ENCODE results near the gene GRHL1.

The GRHL1 gene

GRCh38 chr2:10002681-10003080 lies 51.2 kb downstream of the GRHL1 start:
- H3K79me1 ChIP-seq (ENCODE audit: low read length), result no peaks in the 10 kb centered on the region
- H3K36me3 ChIP-seq (ENCODE audit: control insufficient read depth in 1 of 2, insufficient read depth in 2 of 2, low read length in 2 of 2), result peaks cover 36 to 38% of the 10 kb centered on the region in 2 experiments
- H3K4me1 ChIP-seq (ENCODE audit: control insufficient read depth in 1 of 2, insufficient read depth in 2 of 2, low read length in 2 of 2), result peaks cover 5 to 10% of the 10 kb centered on the region in 2 experiments
- no peak overlapping the region for H2BK120ac ChIP-seq (ENCODE audit: insufficient read depth, low read length, poor library complexity)
- no peaks in the 10 kb centered on the region for H3K27me3 ChIP-seq (ENCODE audit: insufficient read depth, low read length)
- WGBS (ENCODE audit: extremely low coverage, insufficient coverage, insufficient read length), result no CpG with 5 or more reads among the region's 9 CpGs
- no peak overlapping the region for H4K12ac ChIP-seq (ENCODE audit: low read depth, low read length)
- H2BK12ac ChIP-seq (ENCODE audit: low read length), result no peak overlapping the region
- no peak for DNase-seq
- H3K4me3 ChIP-seq (ENCODE audit: low read depth, low read length), result no peak overlapping the region
- H3K23ac ChIP-seq (ENCODE audit: low read length), result no peak overlapping the region
- no peak overlapping the region for H3K18ac ChIP-seq (ENCODE audit: low read length)
- no peak overlapping the region for H4K8ac ChIP-seq (ENCODE audit: low read depth, low read length)
- H2AFZ ChIP-seq (ENCODE audit: insufficient read depth, low read length, poor library complexity), result no peak overlapping the region
- H3K79me2 ChIP-seq (ENCODE audit: control insufficient read depth, insufficient read depth, low read length, poor library complexity), result no peaks in the 10 kb centered on the region
- H3K9me3 ChIP-seq (ENCODE audit: insufficient read depth, low read depth, low read length), result no peaks in the 10 kb centered on the region
- no peak overlapping the region for H2AK5ac ChIP-seq (ENCODE audit: low read length)
- H3K4ac ChIP-seq (ENCODE audit: low read depth, low read length), result no peak overlapping the region
- H3K9ac ChIP-seq (ENCODE audit: low read length), result no peak overlapping the region
- H4K91ac ChIP-seq (ENCODE audit: low read depth, low read length), result no peak overlapping the region
- H3K14ac ChIP-seq (ENCODE audit: low read length), result no peak overlapping the region
- no peak overlapping the region for H2BK5ac ChIP-seq (ENCODE audit: low read depth, low read length, poor library complexity)
- H3K27ac ChIP-seq (ENCODE audit: low read depth, low read length), result no peak overlapping the region
- no peak overlapping the region for H3K4me2 ChIP-seq (ENCODE audit: low read length)

GRCh38 chr2:10003206-10004125 lies 52.0 kb downstream of the GRHL1 start:
- Histone ChIP-seq H4K12ac (ENCODE audit: low read depth, low read length) (no peak overlapping the region), H3K27ac (ENCODE audit: low read depth, low read length) (no peak overlapping the region), H3K4ac (ENCODE audit: low read depth, low read length) (no peak overlapping the region), H3K4me2 (ENCODE audit: low read length) (no peak overlapping the region), H4K91ac (ENCODE audit: low read depth, low read length) (no peak overlapping the region), H3K18ac (ENCODE audit: low read length) (no peak overlapping the region), H2BK12ac (ENCODE audit: low read length) (no peak overlapping the region), H2BK5ac (ENCODE audit: low read depth, low read length, poor library complexity) (no peak overlapping the region), H3K14ac (ENCODE audit: low read length) (no peak overlapping the region), H3K23ac (ENCODE audit: low read length) (no peak overlapping the region), H3K36me3 (ENCODE audit: control insufficient read depth in 1 of 2, insufficient read depth in 2 of 2, low read length in 2 of 2) (peaks cover 32 to 34% of the 10 kb centered on the region in 2 experiments), H2AFZ (ENCODE audit: insufficient read depth, low read length, poor library complexity) (no peak overlapping the region), H3K9ac (ENCODE audit: low read length) (no peak overlapping the region), H2AK5ac (ENCODE audit: low read length) (no peak overlapping the region), H4K8ac (ENCODE audit: low read depth, low read length) (no peak overlapping the region), H3K79me1 (ENCODE audit: low read length) (no peaks in the 10 kb centered on the region), H3K79me2 (ENCODE audit: control insufficient read depth, insufficient read depth, low read length, poor library complexity) (no peaks in the 10 kb centered on the region), H3K9me3 (ENCODE audit: insufficient read depth, low read depth, low read length) (no peaks in the 10 kb centered on the region), H3K27me3 (ENCODE audit: insufficient read depth, low read length) (no peaks in the 10 kb centered on the region), H2BK120ac (ENCODE audit: insufficient read depth, low read length, poor library complexity) (no peak overlapping the region), H3K4me1 (ENCODE audit: control insufficient read depth in 1 of 2, insufficient read depth in 2 of 2, low read length in 2 of 2) (peaks cover 5 to 10% of the 10 kb centered on the region in 2 experiments), H3K4me3 (ENCODE audit: low read depth, low read length) (no peak overlapping the region)
- WGBS (ENCODE audit: extremely low coverage, insufficient coverage, insufficient read length), result no CpG with 5 or more reads among the region's 20 CpGs
- no peak for DNase-seq

GRCh38 chr2:10004401-10004800 lies 52.9 kb downstream of the GRHL1 start:
- no peak overlapping the region for H3K27ac ChIP-seq (ENCODE audit: low read depth, low read length)
- H3K36me3 ChIP-seq (ENCODE audit: control insufficient read depth in 1 of 2, insufficient read depth in 2 of 2, low read length in 2 of 2), result peaks cover 26 to 28% of the 10 kb centered on the region in 2 experiments
- no peak overlapping the region for H3K14ac ChIP-seq (ENCODE audit: low read length)
- H4K8ac ChIP-seq (ENCODE audit: low read depth, low read length), result no peak overlapping the region
- H2BK120ac ChIP-seq (ENCODE audit: insufficient read depth, low read length, poor library complexity), result no peak overlapping the region
- no peak overlapping the region for H2AFZ ChIP-seq (ENCODE audit: insufficient read depth, low read length, poor library complexity)
- H3K9me3 ChIP-seq (ENCODE audit: insufficient read depth, low read depth, low read length), result no peaks in the 10 kb centered on the region
- no CpG with 5 or more reads among the region's 5 CpGs for WGBS (ENCODE audit: extremely low coverage, insufficient coverage, insufficient read length)
- H2BK12ac ChIP-seq (ENCODE audit: low read length), result no peak overlapping the region
- no peaks in the 10 kb centered on the region for H3K79me2 ChIP-seq (ENCODE audit: control insufficient read depth, insufficient read depth, low read length, poor library complexity)
- no peak overlapping the region for H2BK5ac ChIP-seq (ENCODE audit: low read depth, low read length, poor library complexity)
- H3K4me1 ChIP-seq (ENCODE audit: control insufficient read depth in 1 of 2, insufficient read depth in 2 of 2, low read length in 2 of 2), result peaks cover 5 to 10% of the 10 kb centered on the region in 2 experiments
- no peak overlapping the region for H3K4ac ChIP-seq (ENCODE audit: low read depth, low read length)
- H3K4me2 ChIP-seq (ENCODE audit: low read length), result no peak overlapping the region
- H2AK5ac ChIP-seq (ENCODE audit: low read length), result no peak overlapping the region
- H3K27me3 ChIP-seq (ENCODE audit: insufficient read depth, low read length), result no peaks in the 10 kb centered on the region
- DNase-seq, result no peak
- H4K91ac ChIP-seq (ENCODE audit: low read depth, low read length), result no peak overlapping the region
- no peak overlapping the region for H3K4me3 ChIP-seq (ENCODE audit: low read depth, low read length)
- H3K23ac ChIP-seq (ENCODE audit: low read length), result no peak overlapping the region
- H4K12ac ChIP-seq (ENCODE audit: low read depth, low read length), result no peak overlapping the region
- no peaks in the 10 kb centered on the region for H3K79me1 ChIP-seq (ENCODE audit: low read length)
- H3K9ac ChIP-seq (ENCODE audit: low read length), result no peak overlapping the region
- H3K18ac ChIP-seq (ENCODE audit: low read length), result no peak overlapping the region

- Histone ChIP-seq H3K9ac (ENCODE audit: low read length) (no peak overlapping the region), H3K36me3 (ENCODE audit: control insufficient read depth in 1 of 2, insufficient read depth in 2 of 2, low read length in 2 of 2) (peaks cover 24 to 25% of the 10 kb centered on the region in 2 experiments), H3K14ac (ENCODE audit: low read length) (no peak overlapping the region), H3K4me1 (ENCODE audit: control insufficient read depth in 1 of 2, insufficient read depth in 2 of 2, low read length in 2 of 2) (peaks cover 8 to 10% of the 10 kb centered on the region in 2 experiments), H3K23ac (ENCODE audit: low read length) (no peak overlapping the region), H2BK5ac (ENCODE audit: low read depth, low read length, poor library complexity) (no peak overlapping the region), H2AFZ (ENCODE audit: insufficient read depth, low read length, poor library complexity) (no peak overlapping the region), H4K91ac (ENCODE audit: low read depth, low read length) (no peak overlapping the region), H4K8ac (ENCODE audit: low read depth, low read length) (no peak overlapping the region), H2AK5ac (ENCODE audit: low read length) (no peak overlapping the region), H3K9me3 (ENCODE audit: insufficient read depth, low read depth, low read length) (no peaks in the 10 kb centered on the region), H3K18ac (ENCODE audit: low read length) (no peak overlapping the region), H2BK12ac (ENCODE audit: low read length) (no peak overlapping the region), H3K27ac (ENCODE audit: low read depth, low read length) (no peak overlapping the region), H2BK120ac (ENCODE audit: insufficient read depth, low read length, poor library complexity) (no peak overlapping the region), H4K12ac (ENCODE audit: low read depth, low read length) (no peak overlapping the region), H3K27me3 (ENCODE audit: insufficient read depth, low read length) (no peaks in the 10 kb centered on the region), H3K4ac (ENCODE audit: low read depth, low read length) (no peak overlapping the region), H3K79me1 (ENCODE audit: low read length) (no peaks in the 10 kb centered on the region), H3K4me2 (ENCODE audit: low read length) (no peak overlapping the region), H3K79me2 (ENCODE audit: control insufficient read depth, insufficient read depth, low read length, poor library complexity) (no peaks in the 10 kb centered on the region), H3K4me3 (ENCODE audit: low read depth, low read length) (no peak overlapping the region)
- DNase-seq, result no peak
- WGBS (ENCODE audit: extremely low coverage, insufficient coverage, insufficient read length), result no CpG with 5 or more reads among the region's 3 CpGs
Measured at GRCh38 chr2:10004836-10005235, 53.3 kb downstream of the GRHL1 start.

Data from trophoblast cell (in vitro differentiated cells and primary cell).